GM23338 (cell line): Measurements from ENCODE around the gene RAB41. TPM values are rescaled to one million over a fixed set of nuclear protein-coding genes. Genes with fewer than 3 reads are reported as not detected.
A peak's percentile ranks its signal among the peaks of the same experiment; 100 is the strongest.

Source experiments
- ATAC-seq: fragments of 200-7000 bp; cut with Tn5 transposase; 3 replicates; pipeline ENCODE4 v1.9.1; 2020
- DNase-seq: peaks from one replicate; pipeline ENCODE4 v3.0.0-alpha.2; 2015; ENCODE audit warnings: low spot score
- H2AFZ ChIP-seq: fragments of 200-600 bp; sonication (generic); 2 replicates; pipeline ENCODE4 v1.8.0; 2016; ENCODE audit warnings: antibody characterized with exemption, mild to moderate bottlenecking, moderate library complexity
- H3F3A ChIP-seq: fragments of 200-600 bp; sonication (generic); replicated peaks from 2 replicates; pipeline ENCODE4 v1.8.0; 2017; ENCODE audit warnings: antibody characterized with exemption, mixed run types, low read depth
- H3K27ac ChIP-seq: fragments of 200-600 bp; sonication (generic); 2 replicates; pipeline ENCODE4 v1.6.1; 2016; ENCODE audit warnings: low read depth
- H3K27me3 ChIP-seq: fragments of 200-600 bp; sonication (generic); 2 replicates; pipeline ENCODE4 v1.8.0; 2016; ENCODE audit warnings: mild to moderate bottlenecking, mixed run types, moderate library complexity; ENCODE audit not compliant: insufficient read depth
- H3K36me3 ChIP-seq: fragments of 200-600 bp; sonication (generic); 2 replicates; pipeline ENCODE4 v1.8.0; 2016; ENCODE audit warnings: mild to moderate bottlenecking; ENCODE audit not compliant: insufficient read depth
- H3K4me1 ChIP-seq: fragments of 200-600 bp; sonication (generic); 2 replicates; pipeline ENCODE4 v1.8.0; 2016; ENCODE audit warnings: mild to moderate bottlenecking, moderate library complexity; ENCODE audit not compliant: insufficient read depth
- H3K4me2 ChIP-seq: fragments of 200-600 bp; sonication (generic); 2 replicates; pipeline ENCODE4 v1.7.1; 2017; ENCODE audit warnings: mixed run types
- H3K4me3 ChIP-seq: fragments of 200-600 bp; sonication (generic); 2 replicates; pipeline ENCODE4 v1.6.1; 2016; ENCODE audit warnings: mixed run types
- H3K79me2 ChIP-seq: fragments of 200-600 bp; sonication (generic); replicated peaks from 2 replicates; pipeline ENCODE4 v1.8.0; 2017; ENCODE audit warnings: mild to moderate bottlenecking; ENCODE audit not compliant: insufficient read depth
- H3K9me2 ChIP-seq: fragments of 200-600 bp; sonication (generic); 2 replicates; pipeline ENCODE4 v1.8.0; 2017; ENCODE audit not compliant: insufficient read depth
- H4K20me1 ChIP-seq: fragments of 200-600 bp; sonication (generic); replicated peaks from 2 replicates; pipeline ENCODE4 v1.8.0; 2017; ENCODE audit warnings: mild to moderate bottlenecking; ENCODE audit not compliant: insufficient read depth
- H3K27ac Mint-ChIP-seq: 2 replicates; pipeline ENCODE4 v1.8.0; 2020; ENCODE audit warnings: inconsistent platforms, mild to moderate bottlenecking, moderate library complexity, mixed read lengths
- H3K27me3 Mint-ChIP-seq: 3 replicates; pipeline ENCODE4 v1.8.0; 2022; ENCODE audit warnings: low read depth, mild to moderate bottlenecking, moderate library complexity, mixed read lengths, inconsistent platforms; ENCODE audit not compliant: insufficient read depth, poor library complexity
- H3K36me3 Mint-ChIP-seq: 3 replicates; pipeline ENCODE4 v1.8.0; 2021; ENCODE audit warnings: low read depth, mild to moderate bottlenecking, inconsistent platforms, moderate library complexity, mixed read lengths
- H3K4me1 Mint-ChIP-seq: 3 replicates; pipeline ENCODE4 v1.8.0; 2020; ENCODE audit warnings: mild to moderate bottlenecking, inconsistent platforms, mixed read lengths
- H3K4me3 Mint-ChIP-seq: 3 replicates; pipeline ENCODE4 v1.8.0; 2021; ENCODE audit warnings: moderate library complexity, mild to moderate bottlenecking, inconsistent platforms, mixed read lengths
- H3K9me3 Mint-ChIP-seq: 3 replicates; pipeline ENCODE4 v1.8.0; 2020; ENCODE audit warnings: moderate library complexity, mild to moderate bottlenecking, inconsistent platforms, mixed read lengths
- CREB1 ChIP-seq: fragments of 250-450 bp; sonication (Bioruptor Pico); IDR thresholded peaks from 2 replicates; pipeline ENCODE4 v1.5.0; 2020; ENCODE audit warnings: low read depth, mild to moderate bottlenecking, moderate library complexity
- EZH2 ChIP-seq: fragments of 200-600 bp; sonication (generic); IDR thresholded peaks from one replicate; pipeline ENCODE4 v1.8.0; 2017; ENCODE audit warnings: antibody characterized with exemption, mild to moderate bottlenecking, low read depth; ENCODE audit not compliant: unreplicated experiment
- EZH2phosphoT487 ChIP-seq: fragments of 200-600 bp; sonication (generic); IDR thresholded peaks from one replicate; pipeline ENCODE4 v1.8.1; 2018; ENCODE audit warnings: antibody characterized with exemption; ENCODE audit not compliant: unreplicated experiment
- JUNB ChIP-seq: IDR thresholded peaks from one replicate; pipeline ENCODE4 v1.6.1; 2016; ENCODE audit warnings: antibody characterized with exemption; ENCODE audit not compliant: unreplicated experiment
- NANOG ChIP-seq: IDR thresholded peaks from 2 replicates; pipeline ENCODE4 v1.6.1; 2016; ENCODE audit warnings: antibody characterized with exemption, borderline replicate concordance
- REST ChIP-seq: IDR thresholded peaks from one replicate; pipeline ENCODE4 v1.6.1; 2018; ENCODE audit warnings: antibody characterized with exemption; ENCODE audit not compliant: unreplicated experiment
- STAT1 ChIP-seq: IDR thresholded peaks from one replicate; pipeline ENCODE4 v1.6.1; 2016; ENCODE audit warnings: antibody characterized with exemption; ENCODE audit not compliant: unreplicated experiment
- ZNF114 ChIP-seq: fragments of 250-450 bp; sonication (Bioruptor Pico); IDR thresholded peaks from 2 replicates; pipeline ENCODE4 v1.5.0; 2020; ENCODE audit warnings: mild to moderate bottlenecking, moderate library complexity
- ZNF331 ChIP-seq: fragments of 250-450 bp; sonication (Bioruptor Pico); IDR thresholded peaks from 2 replicates; pipeline ENCODE4 v1.5.0; 2020; ENCODE audit warnings: low read depth, mild to moderate bottlenecking, moderate library complexity
- polyA plus RNA-seq: library from polyadenylated mRNA; unstranded; fragments of >200 nt; fragmentation: Nextera tagmentation; extraction: Ambion mirVana; gene quantifications from 2 replicates; pipeline ENCODE4 v1.2.1, GENCODE V29; 2016
- total RNA-seq: library from RNA; depleted of rRNA; stranded (reverse); fragments of >200 nt; shearing (Covaris generic); gene quantifications from 2 replicates; pipeline ENCODE4 v1.2.3, GENCODE V29; 2014
- TF ChIP-seq, protein P1 (sequence below): fragments of 250-450 bp; sonication (Bioruptor Pico); IDR thresholded peaks from 2 replicates; pipeline ENCODE4 v1.5.0; 2020; ENCODE audit warnings: mild to moderate bottlenecking, moderate library complexity
- TF ChIP-seq, protein P2 (sequence below), 2 experiments: fragments of 200-600 bp in 1 of 2; sonication (generic) in 1 of 2; conservative IDR thresholded peaks; 2 replicates each; pipeline versions ENCODE4 v1.5.1 to v1.6.1; 2016 to 2017; ENCODE audit warnings: antibody characterized with exemption in 2 of 2, low read depth in 2 of 2, mild to moderate bottlenecking in 2 of 2, moderate library complexity in 1 of 2

Gene RAB41
- total and polyA plus RNA-seq, 2 experiments from 2014 or later: not detected

DNA sequence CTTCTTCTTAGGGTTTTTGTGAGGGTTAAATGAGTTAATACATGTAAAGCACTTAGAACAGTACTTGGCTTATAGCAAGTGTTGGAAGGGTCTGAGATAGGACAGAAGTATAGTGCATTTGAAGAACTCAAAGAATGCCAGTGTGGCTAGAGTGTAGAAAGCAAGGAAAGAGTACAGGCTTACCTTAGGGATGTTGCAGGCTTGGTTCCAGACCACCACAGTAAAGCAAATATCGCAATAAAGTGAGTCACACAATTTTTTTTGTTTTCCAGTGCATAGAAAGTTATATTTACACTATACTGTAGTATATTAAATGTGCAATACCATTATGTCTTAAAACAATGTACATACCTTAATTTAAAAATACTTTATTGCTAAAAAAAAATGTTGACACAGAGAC is 49.2 kb downstream of the RAB41 start (continued):
- TF ChIP-seq, protein P1, sequence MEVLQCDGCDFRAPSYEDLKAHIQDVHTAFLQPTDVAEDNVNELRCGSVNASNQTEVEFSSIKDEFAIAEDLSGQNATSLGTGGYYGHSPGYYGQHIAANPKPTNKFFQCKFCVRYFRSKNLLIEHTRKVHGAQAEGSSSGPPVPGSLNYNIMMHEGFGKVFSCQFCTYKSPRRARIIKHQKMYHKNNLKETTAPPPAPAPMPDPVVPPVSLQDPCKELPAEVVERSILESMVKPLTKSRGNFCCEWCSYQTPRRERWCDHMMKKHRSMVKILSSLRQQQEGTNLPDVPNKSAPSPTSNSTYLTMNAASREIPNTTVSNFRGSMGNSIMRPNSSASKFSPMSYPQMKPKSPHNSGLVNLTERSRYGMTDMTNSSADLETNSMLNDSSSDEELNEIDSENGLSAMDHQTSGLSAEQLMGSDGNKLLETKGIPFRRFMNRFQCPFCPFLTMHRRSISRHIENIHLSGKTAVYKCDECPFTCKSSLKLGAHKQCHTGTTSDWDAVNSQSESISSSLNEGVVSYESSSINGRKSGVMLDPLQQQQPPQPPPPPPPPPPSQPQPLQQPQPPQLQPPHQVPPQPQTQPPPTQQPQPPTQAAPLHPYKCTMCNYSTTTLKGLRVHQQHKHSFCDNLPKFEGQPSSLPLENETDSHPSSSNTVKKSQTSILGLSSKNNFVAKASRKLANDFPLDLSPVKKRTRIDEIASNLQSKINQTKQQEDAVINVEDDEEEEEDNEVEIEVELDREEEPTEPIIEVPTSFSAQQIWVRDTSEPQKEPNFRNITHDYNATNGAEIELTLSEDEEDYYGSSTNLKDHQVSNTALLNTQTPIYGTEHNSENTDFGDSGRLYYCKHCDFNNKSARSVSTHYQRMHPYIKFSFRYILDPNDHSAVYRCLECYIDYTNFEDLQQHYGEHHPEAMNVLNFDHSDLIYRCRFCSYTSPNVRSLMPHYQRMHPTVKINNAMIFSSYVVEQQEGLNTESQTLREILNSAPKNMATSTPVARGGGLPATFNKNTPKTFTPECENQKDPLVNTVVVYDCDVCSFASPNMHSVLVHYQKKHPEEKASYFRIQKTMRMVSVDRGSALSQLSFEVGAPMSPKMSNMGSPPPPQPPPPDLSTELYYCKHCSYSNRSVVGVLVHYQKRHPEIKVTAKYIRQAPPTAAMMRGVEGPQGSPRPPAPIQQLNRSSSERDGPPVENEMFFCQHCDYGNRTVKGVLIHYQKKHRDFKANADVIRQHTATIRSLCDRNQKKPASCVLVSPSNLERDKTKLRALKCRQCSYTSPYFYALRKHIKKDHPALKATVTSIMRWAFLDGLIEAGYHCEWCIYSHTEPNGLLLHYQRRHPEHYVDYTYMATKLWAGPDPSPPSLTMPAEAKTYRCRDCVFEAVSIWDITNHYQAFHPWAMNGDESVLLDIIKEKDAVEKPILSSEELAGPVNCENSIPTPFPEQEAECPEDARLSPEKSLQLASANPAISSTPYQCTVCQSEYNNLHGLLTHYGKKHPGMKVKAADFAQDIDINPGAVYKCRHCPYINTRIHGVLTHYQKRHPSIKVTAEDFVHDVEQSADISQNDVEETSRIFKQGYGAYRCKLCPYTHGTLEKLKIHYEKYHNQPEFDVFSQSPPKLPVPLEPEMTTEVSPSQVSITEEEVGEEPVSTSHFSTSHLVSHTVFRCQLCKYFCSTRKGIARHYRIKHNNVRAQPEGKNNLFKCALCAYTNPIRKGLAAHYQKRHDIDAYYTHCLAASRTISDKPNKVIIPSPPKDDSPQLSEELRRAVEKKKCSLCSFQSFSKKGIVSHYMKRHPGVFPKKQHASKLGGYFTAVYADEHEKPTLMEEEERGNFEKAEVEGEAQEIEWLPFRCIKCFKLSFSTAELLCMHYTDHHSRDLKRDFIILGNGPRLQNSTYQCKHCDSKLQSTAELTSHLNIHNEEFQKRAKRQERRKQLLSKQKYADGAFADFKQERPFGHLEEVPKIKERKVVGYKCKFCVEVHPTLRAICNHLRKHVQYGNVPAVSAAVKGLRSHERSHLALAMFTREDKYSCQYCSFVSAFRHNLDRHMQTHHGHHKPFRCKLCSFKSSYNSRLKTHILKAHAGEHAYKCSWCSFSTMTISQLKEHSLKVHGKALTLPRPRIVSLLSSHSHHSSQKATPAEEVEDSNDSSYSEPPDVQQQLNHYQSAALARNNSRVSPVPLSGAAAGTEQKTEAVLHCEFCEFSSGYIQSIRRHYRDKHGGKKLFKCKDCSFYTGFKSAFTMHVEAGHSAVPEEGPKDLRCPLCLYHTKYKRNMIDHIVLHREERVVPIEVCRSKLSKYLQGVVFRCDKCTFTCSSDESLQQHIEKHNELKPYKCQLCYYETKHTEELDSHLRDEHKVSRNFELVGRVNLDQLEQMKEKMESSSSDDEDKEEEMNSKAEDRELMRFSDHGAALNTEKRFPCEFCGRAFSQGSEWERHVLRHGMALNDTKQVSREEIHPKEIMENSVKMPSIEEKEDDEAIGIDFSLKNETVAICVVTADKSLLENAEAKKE: no peak
- TF ChIP-seq NANOG (no peak), CREB1 (CRISPR knock-in tag) (no peak), EZH2phosphoT487 (no peak), JUNB (no peak), ZNF114 (no peak)

- ATAC-seq: peak; percentile 38; the same call in 2 of the 3 replicates
Observed at GRCh38 chrX:70332600-70332999, 50.6 kb downstream of the RAB41 start.

More at GRCh38 chrX:70332600-70332999, 50.6 kb downstream of the RAB41 start:
- no peak overlapping the region for H3K4me3 ChIP-seq
- no peaks in the 10 kb centered on the region for H3F3A ChIP-seq
- Mint-ChIP-seq H3K27ac (no peak overlapping the region), H3K27me3 (no peaks in the 10 kb centered on the region), H3K4me1 (no peaks in the 10 kb centered on the region), H3K9me3 (no peaks in the 10 kb centered on the region), H3K4me3 (no peak overlapping the region), H3K36me3 (peaks cover 27% of the 10 kb centered on the region)
- H3K36me3 ChIP-seq: 0 out of 2 replicates have a peak, but pooled peaks cover 5% of the 10 kb centered on the region
- no peaks in the 10 kb centered on the region for H3K27me3 ChIP-seq
- TF ChIP-seq, protein P2, sequence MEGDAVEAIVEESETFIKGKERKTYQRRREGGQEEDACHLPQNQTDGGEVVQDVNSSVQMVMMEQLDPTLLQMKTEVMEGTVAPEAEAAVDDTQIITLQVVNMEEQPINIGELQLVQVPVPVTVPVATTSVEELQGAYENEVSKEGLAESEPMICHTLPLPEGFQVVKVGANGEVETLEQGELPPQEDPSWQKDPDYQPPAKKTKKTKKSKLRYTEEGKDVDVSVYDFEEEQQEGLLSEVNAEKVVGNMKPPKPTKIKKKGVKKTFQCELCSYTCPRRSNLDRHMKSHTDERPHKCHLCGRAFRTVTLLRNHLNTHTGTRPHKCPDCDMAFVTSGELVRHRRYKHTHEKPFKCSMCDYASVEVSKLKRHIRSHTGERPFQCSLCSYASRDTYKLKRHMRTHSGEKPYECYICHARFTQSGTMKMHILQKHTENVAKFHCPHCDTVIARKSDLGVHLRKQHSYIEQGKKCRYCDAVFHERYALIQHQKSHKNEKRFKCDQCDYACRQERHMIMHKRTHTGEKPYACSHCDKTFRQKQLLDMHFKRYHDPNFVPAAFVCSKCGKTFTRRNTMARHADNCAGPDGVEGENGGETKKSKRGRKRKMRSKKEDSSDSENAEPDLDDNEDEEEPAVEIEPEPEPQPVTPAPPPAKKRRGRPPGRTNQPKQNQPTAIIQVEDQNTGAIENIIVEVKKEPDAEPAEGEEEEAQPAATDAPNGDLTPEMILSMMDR (conservative IDR thresholded peaks at IDR 0.05; ENCODE audit: low read depth in 2 of 2): peak; percentile 35 to 44; a peak in 3 of 4 replicates
- no peak for TF ChIP-seq EZH2
- TF ChIP-seq REST: no peak
- TF ChIP-seq STAT1: no peak
- TF ChIP-seq CREB1 (CRISPR knock-in tag): no peak
- no peak for TF ChIP-seq ZNF114
- TF ChIP-seq ZNF331 (CRISPR knock-in tag): no peak
- no peaks in the 10 kb centered on the region for H3K4me1 ChIP-seq
- no peaks in the 10 kb centered on the region for H3K79me2 ChIP-seq
- H3K4me2 ChIP-seq: no peak overlapping the region
- no peaks in the 10 kb centered on the region for H3K9me2 ChIP-seq
- H2AFZ ChIP-seq: no peak overlapping the region
- no peaks in the 10 kb centered on the region for H4K20me1 ChIP-seq
- DNase-seq: peak; percentile 20
- no peak overlapping the region for H3K27ac ChIP-seq
